HepG2 (cell line): ENCODE data around the gene PIP4K2B. TPM values are rescaled to one million over a fixed set of nuclear protein-coding genes. Genes with fewer than 3 reads are reported as not detected.

ENCODE experiments used
- ATRX ChIP-seq: sonication (generic); formaldehyde crosslinking; IDR thresholded peaks from 2 replicates; pipeline ENCODE4 v1.4.0; 2020; ENCODE audit warnings: missing genetic modification reagents, borderline replicate concordance
- ETV6 ChIP-seq: sonication (generic); formaldehyde crosslinking; conservative IDR thresholded peaks from 2 replicates; pipeline ENCODE4 v1.4.0; 2020; ENCODE audit warnings: missing genetic modification reagents
- FOXC1 ChIP-seq: sonication (generic); formaldehyde crosslinking; IDR thresholded peaks from 2 replicates; pipeline ENCODE4 v1.8.0; 2022; ENCODE audit warnings: mild to moderate bottlenecking, missing genetic modification reagents, borderline replicate concordance
- HOXA3 ChIP-seq: sonication (generic); formaldehyde crosslinking; IDR thresholded peaks from 2 replicates; pipeline ENCODE4 v1.5.0; 2020; ENCODE audit warnings: missing genetic modification reagents
- SKIL ChIP-seq: sonication (generic); formaldehyde crosslinking; IDR thresholded peaks from 2 replicates; pipeline ENCODE4 v1.8.0; 2022; ENCODE audit warnings: missing genetic modification reagents, mild to moderate bottlenecking, moderate library complexity, borderline replicate concordance
- TAF1 ChIP-seq: sonication (generic); formaldehyde crosslinking; IDR thresholded peaks from 2 replicates; pipeline ENCODE4 v1.4.0; 2020; ENCODE audit warnings: missing genetic modification reagents
- TERF1 ChIP-seq: sonication (generic); formaldehyde crosslinking; IDR thresholded peaks from 2 replicates; pipeline ENCODE4 v1.8.0; 2022; ENCODE audit warnings: mild to moderate bottlenecking, missing genetic modification reagents, moderate library complexity
- YY1 ChIP-seq: IDR thresholded peaks from 2 replicates; pipeline ENCODE4 v1.6.1; 2011; ENCODE audit warnings: low read length, low read depth, moderate library complexity, mild to moderate bottlenecking; ENCODE audit not compliant: insufficient read depth, insufficient replicate concordance
- ZC3H13 ChIP-seq: sonication (generic); formaldehyde crosslinking; IDR thresholded peaks from 2 replicates; pipeline ENCODE4 v1.8.1; 2023; ENCODE audit warnings: mild to moderate bottlenecking, missing genetic modification reagents, moderate library complexity
- ZIK1 ChIP-seq: sonication (generic); formaldehyde crosslinking; IDR thresholded peaks from 2 replicates; pipeline ENCODE4 v1.5.0; 2020; ENCODE audit warnings: mild to moderate bottlenecking, low read depth, missing genetic modification reagents, borderline replicate concordance
- ZNF44 ChIP-seq: sonication (generic); formaldehyde crosslinking; IDR thresholded peaks from 2 replicates; pipeline ENCODE4 v1.5.1; 2020; ENCODE audit warnings: mild to moderate bottlenecking, missing genetic modification reagents
- ZNF788 ChIP-seq: sonication (generic); formaldehyde crosslinking; IDR thresholded peaks from 2 replicates; pipeline ENCODE4 v1.5.0; 2020; ENCODE audit warnings: mild to moderate bottlenecking, missing genetic modification reagents, borderline replicate concordance
- polyA plus RNA-seq, 8 experiments: library from polyadenylated mRNA; depleted of rRNA in 3 of 8; stranded (reverse) in 7 of 8; unstranded in 1 of 8; fragments of >200 nt; fragmentation: Illumina TruSeq in 4 of 8; extraction: Trizol in 4 of 8; gene quantifications; 2 replicates each; pipeline versions ENCODE4 v1.2.1 to v1.2.3, GENCODE V29; 2011 to 2016; ENCODE audit warnings: low read depth in 4 of 8, missing spikeins in 1 of 8, mixed read lengths in 1 of 8; ENCODE audit not compliant: insufficient read depth in 1 of 8
- total RNA-seq, 5 experiments: library from RNA; depleted of rRNA; stranded (reverse); fragments of >200 nt; fragmentation: Illumina TruSeq; extraction: Trizol; gene quantifications; 2 replicates each; pipeline ENCODE4 v1.2.3, GENCODE V29; 2016; ENCODE audit warnings: low read depth in 1 of 5
- TF ChIP-seq, protein P1 (sequence below): sonication (generic); formaldehyde crosslinking; IDR thresholded peaks from 2 replicates; pipeline ENCODE4 v1.9.0; 2022; ENCODE audit warnings: low read depth, missing genetic modification reagents
- TF ChIP-seq, protein P2 (sequence below): IDR thresholded peaks from 2 replicates; pipeline ENCODE4 v1.6.1; 2018; ENCODE audit warnings: missing genetic modification reagents
- TF ChIP-seq, protein P3 (sequence below), 2 experiments: sonication (generic) in 1 of 2; formaldehyde crosslinking in 1 of 2; IDR thresholded peaks; 2 replicates each; pipeline versions ENCODE4 v1.4.0 to v1.6.1; 2016 to 2020; ENCODE audit warnings: borderline replicate concordance in 1 of 2, low read depth in 1 of 2, mild to moderate bottlenecking in 1 of 2, missing genetic modification reagents in 1 of 2

PIP4K2B gene
- total and polyA plus RNA-seq, 2 of the 13 experiments (the other 11 are each of a cell fraction or from before 2014, with no cell fraction given) = 20.4 to 54.0 TPM

DNA sequence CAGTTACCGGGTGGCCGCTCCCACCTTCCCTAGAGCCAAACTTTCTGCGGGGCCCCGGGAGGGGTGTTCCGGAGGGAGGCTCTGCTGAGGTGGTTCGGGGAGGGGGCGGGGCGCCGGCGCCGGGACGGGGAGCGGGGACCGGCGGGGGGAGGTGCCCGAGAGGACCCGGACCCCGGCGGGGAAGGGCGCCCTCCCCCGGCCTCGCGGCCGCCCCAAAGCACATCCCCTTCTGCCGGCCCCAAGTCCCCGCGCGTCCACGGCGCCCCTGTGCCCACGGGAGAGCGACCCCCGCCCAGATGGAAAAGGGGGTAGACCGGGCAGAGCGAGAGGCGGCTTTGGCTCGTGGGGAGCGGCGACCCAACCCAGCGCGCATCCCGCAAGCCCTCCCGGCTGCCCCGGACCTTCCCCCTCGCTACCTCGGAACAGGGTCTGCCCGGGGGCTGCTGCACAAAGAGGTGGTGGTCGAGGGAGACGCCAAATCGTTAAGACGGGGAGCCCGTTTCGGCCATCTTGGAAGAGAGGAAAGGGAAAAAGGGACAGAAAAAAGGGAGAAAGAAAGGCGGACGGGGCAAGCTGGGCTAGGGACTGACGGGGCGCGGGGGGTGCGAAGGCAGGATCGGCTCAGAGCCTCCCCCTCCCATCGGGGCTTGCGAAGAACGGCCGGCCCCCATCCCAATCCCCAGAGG, 51.8 kb downstream of the PIP4K2B start (continued):
- TF ChIP-seq SKIL (0 out of 2 replicates have a peak, but pooled peaks have one; percentile 37), FOXC1 (CRISPR knock-in tag) (peak; percentile 70), ETV6 (0 out of 2 replicates have a peak, but pooled peaks have one; percentile 43), ATRX (CRISPR knock-in tag) (no peak), ZNF44 (0 out of 2 replicates have a peak, but pooled peaks have one; percentile 66), ZC3H13 (CRISPR knock-in tag) (0 out of 2 replicates have a peak, but pooled peaks have one; percentile 21), ZIK1 (peak; percentile 44; the same call in 1 of the 2 replicates), YY1 (peak; percentile 88), HOXA3 (CRISPR knock-in tag) (peak; percentile 43; the same call in 1 of the 2 replicates), TERF1 (peak; percentile 93; the same call in 1 of the 2 replicates), TAF1 (CRISPR knock-in tag) (peak; percentile 76; the same call in 1 of the 2 replicates), ZNF788 (CRISPR knock-in tag) (peak; percentile 65; the same call in 1 of the 2 replicates)
- TF ChIP-seq, protein P1, sequence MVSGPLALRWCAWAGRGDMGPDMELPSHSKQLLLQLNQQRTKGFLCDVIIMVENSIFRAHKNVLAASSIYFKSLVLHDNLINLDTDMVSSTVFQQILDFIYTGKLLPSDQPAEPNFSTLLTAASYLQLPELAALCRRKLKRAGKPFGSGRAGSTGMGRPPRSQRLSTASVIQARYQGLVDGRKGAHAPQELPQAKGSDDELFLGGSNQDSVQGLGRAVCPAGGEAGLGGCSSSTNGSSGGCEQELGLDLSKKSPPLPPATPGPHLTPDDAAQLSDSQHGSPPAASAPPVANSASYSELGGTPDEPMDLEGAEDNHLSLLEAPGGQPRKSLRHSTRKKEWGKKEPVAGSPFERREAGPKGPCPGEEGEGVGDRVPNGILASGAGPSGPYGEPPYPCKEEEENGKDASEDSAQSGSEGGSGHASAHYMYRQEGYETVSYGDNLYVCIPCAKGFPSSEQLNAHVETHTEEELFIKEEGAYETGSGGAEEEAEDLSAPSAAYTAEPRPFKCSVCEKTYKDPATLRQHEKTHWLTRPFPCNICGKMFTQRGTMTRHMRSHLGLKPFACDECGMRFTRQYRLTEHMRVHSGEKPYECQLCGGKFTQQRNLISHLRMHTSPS = no peak
- TF ChIP-seq, protein P2, sequence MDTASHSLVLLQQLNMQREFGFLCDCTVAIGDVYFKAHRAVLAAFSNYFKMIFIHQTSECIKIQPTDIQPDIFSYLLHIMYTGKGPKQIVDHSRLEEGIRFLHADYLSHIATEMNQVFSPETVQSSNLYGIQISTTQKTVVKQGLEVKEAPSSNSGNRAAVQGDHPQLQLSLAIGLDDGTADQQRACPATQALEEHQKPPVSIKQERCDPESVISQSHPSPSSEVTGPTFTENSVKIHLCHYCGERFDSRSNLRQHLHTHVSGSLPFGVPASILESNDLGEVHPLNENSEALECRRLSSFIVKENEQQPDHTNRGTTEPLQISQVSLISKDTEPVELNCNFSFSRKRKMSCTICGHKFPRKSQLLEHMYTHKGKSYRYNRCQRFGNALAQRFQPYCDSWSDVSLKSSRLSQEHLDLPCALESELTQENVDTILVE = 0 out of 2 replicates have a peak, but pooled peaks have one; percentile 46
- TF ChIP-seq, protein P3, sequence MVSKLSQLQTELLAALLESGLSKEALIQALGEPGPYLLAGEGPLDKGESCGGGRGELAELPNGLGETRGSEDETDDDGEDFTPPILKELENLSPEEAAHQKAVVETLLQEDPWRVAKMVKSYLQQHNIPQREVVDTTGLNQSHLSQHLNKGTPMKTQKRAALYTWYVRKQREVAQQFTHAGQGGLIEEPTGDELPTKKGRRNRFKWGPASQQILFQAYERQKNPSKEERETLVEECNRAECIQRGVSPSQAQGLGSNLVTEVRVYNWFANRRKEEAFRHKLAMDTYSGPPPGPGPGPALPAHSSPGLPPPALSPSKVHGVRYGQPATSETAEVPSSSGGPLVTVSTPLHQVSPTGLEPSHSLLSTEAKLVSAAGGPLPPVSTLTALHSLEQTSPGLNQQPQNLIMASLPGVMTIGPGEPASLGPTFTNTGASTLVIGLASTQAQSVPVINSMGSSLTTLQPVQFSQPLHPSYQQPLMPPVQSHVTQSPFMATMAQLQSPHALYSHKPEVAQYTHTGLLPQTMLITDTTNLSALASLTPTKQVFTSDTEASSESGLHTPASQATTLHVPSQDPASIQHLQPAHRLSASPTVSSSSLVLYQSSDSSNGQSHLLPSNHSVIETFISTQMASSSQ (IDR thresholded peaks at IDR 0.05; ENCODE audit: low read depth) = no peak
- TF ChIP-seq, protein P3 (CRISPR knock-in tag; IDR thresholded peaks at IDR 0.05; ENCODE audit: borderline replicate concordance) = peak; percentile 31; the same call in 1 of the 2 replicates
